ACHN (cell line): ENCODE measurements around the gene PHF13.
"Not testable (repeated sequence)": the region's sequence is repeated elsewhere in the genome, so short reads cannot be mapped to it uniquely, and the experiment has no call there.

Experiments
- DNase-seq: peaks from one replicate; pipeline ENCODE4 v3.0.0-alpha.2; 2015
- in situ Hi-C: cut with HindIII; loops from 2 replicates; pipeline ENCODE4 v1.10.0; 2017; ENCODE audit warnings: low sequenced_read_pairs, low pct_ligation_motif_present, low pct_unique_long_range_greater_than_20kb

The PHF13 gene

GRCh38 chr1:6599141-6599975, 14.2 kb upstream of the PHF13 start:
- in situ Hi-C loops: no loop called here
- DNase-seq: no peak

- DNase-seq, in situ Hi-C loops: not testable (repeated sequence)
Observed at GRCh38 chr1:6599991-6600390, 13.5 kb upstream of the PHF13 start.

GRCh38 chr1:6600410-6601048, 13.0 kb upstream of the PHF13 start:
- in situ Hi-C loops: no loop called here
- no peak for DNase-seq

- in situ Hi-C loops: no loop called here
- peak; percentile 86 for DNase-seq
Observed at GRCh38 chr1:6601049-6601922, 12.2 kb upstream of the PHF13 start.

GRCh38 chr1:6601923-6602668, 11.4 kb upstream of the PHF13 start:
- in situ Hi-C loops: no loop called here
- DNase-seq: peak; percentile 20

- DNase-seq: peak; percentile 85
- in situ Hi-C loops: no loop called here
Observed at GRCh38 chr1:6602669-6603237, 10.8 kb upstream of the PHF13 start, which contains the start of gene KLHL21. TSS of gene KLHL21 (minus strand) at chr1:6602869. CDS start at chr1:6602817, 52 bp downstream.

GRCh38 chr1:6603238-6603914, 10.2 kb upstream of the PHF13 start:
- in situ Hi-C loops: no loop called here
- peak; percentile 64 for DNase-seq

- in situ Hi-C loops: no loop called here
- DNase-seq: no peak
Observed at GRCh38 chr1:6603915-6604558, 9.5 kb upstream of the PHF13 start.

GRCh38 chr1:6612641-6613360, 730 bp upstream of the PHF13 start:
- DNase-seq: peak; percentile 48
- in situ Hi-C loops: no loop called here

- peak; percentile 20 for DNase-seq
- in situ Hi-C loops: no loop called here
Observed at GRCh38 chr1:6614019-6614928, 743 bp downstream of the PHF13 start.

GRCh38 chr1:6614929-6615785, 1.6 kb downstream of the PHF13 start:
- no peak for DNase-seq
- in situ Hi-C loops: no loop called here

- DNase-seq: no peak
- in situ Hi-C loops: no loop called here
Observed at GRCh38 chr1:6619045-6619444, 5.5 kb downstream of the PHF13 start.

GRCh38 chr1:6621429-6622391, 8.2 kb downstream of the PHF13 start:
- no peak for DNase-seq

More at GRCh38 chr1:6621429-6622391, 8.2 kb downstream of the PHF13 start:
- in situ Hi-C loops: no loop called here
